Dendritic cell treated with granulocyte-macrophage colony-stimulating factor and Interleukin-4, amounts not matched to agents 40 ng/mL and 50 ng/mL, for 4 days (primary cell): Measurements from ENCODE around the gene SCTR.

Source experiments
- H3K27ac Mint-ChIP-seq: one replicate; pipeline ENCODE4 v1.8.0; 2022; ENCODE audit warnings: mild to moderate bottlenecking, mixed read lengths
- H3K27me3 Mint-ChIP-seq: one replicate; pipeline ENCODE4 v1.8.0; 2022; ENCODE audit warnings: mild to moderate bottlenecking, mixed read lengths
- H3K36me3 Mint-ChIP-seq: one replicate; pipeline ENCODE4 v1.8.0; 2022; ENCODE audit warnings: low read depth, mixed read lengths
- H3K4me1 Mint-ChIP-seq: one replicate; pipeline ENCODE4 v1.8.0; 2022; ENCODE audit warnings: low read depth, mixed read lengths
- H3K4me3 Mint-ChIP-seq: one replicate; pipeline ENCODE4 v1.8.0; 2022; ENCODE audit warnings: mild to moderate bottlenecking, moderate library complexity, mixed read lengths
- H3K9me3 Mint-ChIP-seq: one replicate; pipeline ENCODE4 v1.8.0; 2022; ENCODE audit warnings: mixed read lengths
- intact Hi-C: fragments of 100-400 bp; cut with micrococcal nuclease; formaldehyde crosslinking; loops from one replicate; pipeline ENCODE4 v1.15.0; 2022

Gene SCTR

DNA sequence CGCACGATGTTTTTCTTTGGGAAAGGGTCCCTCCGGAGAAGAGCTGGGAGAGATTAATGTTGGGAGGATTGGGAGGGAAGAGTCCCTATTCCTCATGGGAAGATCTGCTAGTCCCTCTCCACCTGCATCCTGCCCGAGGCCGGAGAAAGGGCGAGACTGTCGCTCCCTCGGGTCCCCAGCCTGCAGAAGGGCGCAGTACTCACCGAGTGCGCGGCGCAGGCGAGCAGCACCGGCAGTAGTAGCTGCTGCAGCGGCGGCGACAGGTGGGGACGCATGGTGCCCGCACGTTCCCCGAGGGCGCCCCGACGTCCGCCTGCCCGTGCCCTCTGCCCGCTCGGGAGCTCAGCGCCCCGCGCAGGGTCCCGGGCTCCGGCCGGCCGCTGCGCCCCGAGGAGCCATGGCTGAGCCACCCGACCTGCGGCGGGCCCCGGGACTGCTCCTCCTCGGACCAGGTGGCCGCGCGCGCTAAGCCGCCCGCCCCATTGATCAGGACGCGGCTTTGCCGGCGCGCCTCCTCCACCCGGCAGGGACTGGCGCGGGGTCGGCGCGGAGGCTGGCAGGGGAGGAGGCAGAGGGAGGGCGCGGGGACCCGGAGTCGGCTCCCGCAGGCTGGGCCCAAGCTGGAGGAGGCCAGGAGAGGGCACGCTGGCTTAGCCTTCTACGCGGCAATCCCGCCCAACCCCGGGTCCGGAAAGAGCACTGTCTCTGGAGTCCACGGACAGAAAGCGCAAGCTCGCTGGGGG is at the start of gene SCTR:
Gene SCTR (minus strand): TSS at position 532 of the 743 bp plus-strand sequence. CDS start 257 bp downstream, at position 275.
- Mint-ChIP-seq H3K27ac (no peak within 1 kb of the TSS), H3K4me1 (no peaks in the 10 kb centered on the region), H3K9me3 (no peaks in the 10 kb centered on the region), H3K36me3 (no peaks in the 10 kb centered on the region), H3K27me3 (peaks cover 54% of the 10 kb centered on the region), H3K4me3 (no peak within 1 kb of the TSS)
- intact Hi-C loops, result loop anchor here (10.0 kb wide), 1 partner anchor 131 kb away; no protein-coding TSS in a partner anchor

DNA sequence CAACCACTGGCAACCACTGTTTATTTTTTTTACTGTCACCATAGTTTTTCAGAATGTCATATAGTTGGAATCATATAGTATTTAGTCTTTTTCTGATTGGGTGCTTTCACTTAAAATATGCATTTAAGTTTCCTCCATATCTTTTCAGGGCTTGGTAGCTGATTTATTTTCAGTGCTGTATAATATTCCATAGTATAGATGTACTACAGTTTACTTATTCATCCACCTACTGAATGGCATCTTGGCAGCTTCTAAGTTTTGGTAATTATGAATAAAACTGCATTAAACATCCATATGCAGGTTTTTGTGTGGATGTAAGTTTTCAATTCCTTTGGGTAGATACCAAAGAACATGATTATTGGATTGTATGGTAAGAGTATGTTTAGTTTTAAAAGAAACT is 43.0 kb upstream of the SCTR start:
- no peaks in the 10 kb centered on the region for H3K36me3 Mint-ChIP-seq
- no peak overlapping the region for H3K27ac Mint-ChIP-seq
- H3K9me3 Mint-ChIP-seq, result no peaks in the 10 kb centered on the region
- no peaks in the 10 kb centered on the region for H3K27me3 Mint-ChIP-seq
- H3K4me1 Mint-ChIP-seq, result peaks cover 5% of the 10 kb centered on the region
- intact Hi-C loops, result no loop called here
- H3K4me3 Mint-ChIP-seq, result no peak overlapping the region

DNA sequence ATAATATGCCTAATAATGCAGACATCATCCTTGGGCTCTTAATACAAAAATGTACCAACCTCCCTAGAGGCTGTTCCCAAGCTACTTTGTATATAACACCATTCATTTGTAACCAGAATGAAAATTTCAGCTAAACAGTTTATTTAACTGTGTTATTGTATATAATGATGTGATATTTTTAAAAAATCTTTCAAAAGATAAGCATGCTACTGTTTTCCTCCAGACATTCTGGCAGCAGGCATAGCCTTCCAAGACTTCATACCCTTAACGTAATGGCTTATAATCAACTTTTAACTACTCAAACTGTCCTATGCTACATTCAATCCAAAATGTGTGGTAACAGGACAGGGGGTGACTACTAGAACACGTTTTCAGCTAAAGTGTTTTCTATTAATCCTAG is 41.2 kb upstream of the SCTR start:
- no peaks in the 10 kb centered on the region for H3K9me3 Mint-ChIP-seq
- no peak overlapping the region for H3K4me3 Mint-ChIP-seq
- intact Hi-C loops, result no loop called here
- H3K27me3 Mint-ChIP-seq, result no peaks in the 10 kb centered on the region
- H3K36me3 Mint-ChIP-seq, result no peaks in the 10 kb centered on the region
- H3K27ac Mint-ChIP-seq, result no peak overlapping the region
- H3K4me1 Mint-ChIP-seq, result peaks cover 5% of the 10 kb centered on the region

DNA sequence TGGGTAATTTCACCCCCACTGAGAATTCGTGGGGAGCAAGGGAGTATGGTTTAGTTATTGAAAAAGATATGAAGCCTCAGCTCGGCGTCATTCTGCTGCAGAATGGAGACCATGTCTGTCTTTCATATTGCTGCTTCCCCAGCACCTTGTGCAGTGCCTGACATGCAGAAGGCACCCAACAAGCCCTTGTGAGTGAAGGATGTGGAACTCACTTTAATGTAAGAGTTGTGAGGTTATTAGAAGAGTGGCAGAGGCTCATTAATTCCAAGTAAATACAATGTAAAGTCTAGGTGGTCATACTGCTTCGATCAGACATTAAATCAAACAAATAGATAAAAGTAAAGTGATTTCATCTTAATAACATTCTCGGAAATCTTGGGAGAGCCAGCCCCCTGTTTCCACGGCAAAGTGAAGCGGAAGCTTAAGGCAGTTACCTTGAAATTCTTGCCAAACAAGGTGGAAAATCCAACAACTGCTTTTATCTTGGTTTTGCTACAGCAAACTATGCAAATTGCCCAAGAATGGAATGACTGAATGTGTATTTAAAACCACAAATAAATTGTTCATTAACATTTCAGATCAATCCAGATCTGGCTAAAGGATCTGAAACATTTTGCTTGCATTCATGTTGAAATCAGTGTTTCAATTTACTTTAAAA is 29.5 kb upstream of the SCTR start:
- Mint-ChIP-seq H3K4me3 (no peak overlapping the region), H3K36me3 (no peaks in the 10 kb centered on the region), H3K27me3 (peaks cover 8% of the 10 kb centered on the region), H3K4me1 (no peaks in the 10 kb centered on the region), H3K27ac (no peak overlapping the region), H3K9me3 (no peaks in the 10 kb centered on the region)
- intact Hi-C loops, result no loop called here

DNA sequence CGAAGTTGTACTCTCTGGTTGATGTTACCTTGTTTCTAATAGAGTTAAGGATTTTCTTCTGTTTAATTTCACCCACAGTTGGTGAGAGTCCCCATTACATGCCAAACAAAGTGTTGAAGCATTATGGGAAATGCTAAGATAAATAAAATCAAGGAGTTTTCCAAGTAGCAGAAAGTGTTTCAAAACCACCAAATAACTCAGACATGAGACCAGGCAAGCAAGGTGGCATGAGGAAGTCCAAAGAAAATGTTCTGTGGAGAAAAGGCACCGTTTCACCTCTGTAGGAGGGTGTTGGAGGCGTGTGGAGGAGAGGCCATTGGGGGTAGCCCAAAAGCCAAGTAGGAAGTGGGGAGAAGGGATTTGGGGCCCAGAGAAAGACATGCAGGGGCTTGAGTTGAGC is 28.6 kb upstream of the SCTR start:
- Mint-ChIP-seq H3K27ac (no peak overlapping the region), H3K4me1 (no peaks in the 10 kb centered on the region), H3K36me3 (no peaks in the 10 kb centered on the region), H3K27me3 (peaks cover 8% of the 10 kb centered on the region), H3K9me3 (no peaks in the 10 kb centered on the region), H3K4me3 (no peak overlapping the region)
- intact Hi-C loops, result no loop called here

DNA sequence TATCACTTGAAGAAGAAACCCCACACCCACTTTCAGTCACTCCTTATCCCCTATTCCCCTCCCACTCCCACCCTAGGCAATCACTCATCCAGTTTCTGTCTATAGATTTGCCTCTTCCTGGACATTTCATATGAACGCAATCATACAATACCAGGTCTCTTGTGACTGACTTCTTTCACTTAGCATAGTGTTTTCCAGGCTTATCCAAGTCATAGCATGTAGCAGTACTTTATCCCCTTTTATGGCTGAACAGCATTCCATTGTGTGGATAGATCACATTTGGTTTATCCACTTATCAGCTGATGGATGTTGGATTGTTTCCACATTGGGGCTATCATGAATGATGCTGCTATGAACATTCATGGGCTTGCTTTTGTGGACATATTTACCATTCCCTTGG is 26.6 kb upstream of the SCTR start:
- Mint-ChIP-seq H3K4me3 (no peak overlapping the region), H3K9me3 (no peaks in the 10 kb centered on the region), H3K4me1 (no peaks in the 10 kb centered on the region), H3K27ac (no peak overlapping the region), H3K27me3 (peaks cover 21% of the 10 kb centered on the region), H3K36me3 (no peaks in the 10 kb centered on the region)
- intact Hi-C loops, result no loop called here

DNA sequence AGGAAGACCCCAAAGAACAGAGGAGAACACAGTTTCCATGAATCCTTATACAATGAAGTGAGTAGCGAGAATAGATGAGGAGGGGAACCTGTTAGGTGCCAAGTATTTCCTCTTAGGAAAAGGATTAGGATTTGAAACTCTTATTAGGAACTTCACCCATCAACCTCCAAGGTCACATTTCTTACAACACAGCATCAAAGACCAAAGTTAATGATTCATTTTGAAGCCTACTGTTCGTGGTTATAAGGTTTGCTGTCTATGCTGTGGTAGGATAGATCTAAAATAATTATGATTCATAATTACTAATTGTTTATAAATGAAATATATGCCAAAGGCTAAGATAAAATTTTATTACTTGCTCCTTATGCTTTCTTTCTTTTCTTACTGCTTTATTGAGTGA is 26.1 kb upstream of the SCTR start:
- Mint-ChIP-seq H3K4me3 (no peak overlapping the region), H3K27ac (no peak overlapping the region), H3K36me3 (no peaks in the 10 kb centered on the region), H3K27me3 (peaks cover 26% of the 10 kb centered on the region), H3K9me3 (no peaks in the 10 kb centered on the region), H3K4me1 (no peaks in the 10 kb centered on the region)
- intact Hi-C loops, result no loop called here

DNA sequence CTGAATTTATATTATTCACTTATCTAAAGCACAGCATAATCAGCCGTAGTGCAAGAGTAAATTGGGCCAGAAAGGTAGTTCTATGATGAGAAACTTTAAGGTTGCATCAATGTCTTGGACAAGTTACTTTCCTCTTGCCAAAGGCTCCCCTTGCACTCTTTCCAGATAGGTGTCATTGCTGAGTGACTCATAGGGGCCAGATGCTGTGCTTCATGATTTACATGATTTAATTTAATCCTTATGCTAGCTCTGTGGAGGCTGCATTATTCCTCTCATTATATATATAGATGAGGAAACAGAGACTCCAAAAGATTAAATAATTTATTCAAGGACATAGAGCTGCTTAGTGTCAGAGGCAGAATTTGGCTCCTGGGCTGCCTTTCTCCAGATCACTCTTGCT is 25.0 kb upstream of the SCTR start:
- no peaks in the 10 kb centered on the region for H3K9me3 Mint-ChIP-seq
- H3K27ac Mint-ChIP-seq, result no peak overlapping the region
- intact Hi-C loops, result no loop called here
- H3K4me1 Mint-ChIP-seq, result peaks cover 6% of the 10 kb centered on the region
- no peak overlapping the region for H3K4me3 Mint-ChIP-seq
- H3K36me3 Mint-ChIP-seq, result no peaks in the 10 kb centered on the region
- H3K27me3 Mint-ChIP-seq, result peaks cover 32% of the 10 kb centered on the region

DNA sequence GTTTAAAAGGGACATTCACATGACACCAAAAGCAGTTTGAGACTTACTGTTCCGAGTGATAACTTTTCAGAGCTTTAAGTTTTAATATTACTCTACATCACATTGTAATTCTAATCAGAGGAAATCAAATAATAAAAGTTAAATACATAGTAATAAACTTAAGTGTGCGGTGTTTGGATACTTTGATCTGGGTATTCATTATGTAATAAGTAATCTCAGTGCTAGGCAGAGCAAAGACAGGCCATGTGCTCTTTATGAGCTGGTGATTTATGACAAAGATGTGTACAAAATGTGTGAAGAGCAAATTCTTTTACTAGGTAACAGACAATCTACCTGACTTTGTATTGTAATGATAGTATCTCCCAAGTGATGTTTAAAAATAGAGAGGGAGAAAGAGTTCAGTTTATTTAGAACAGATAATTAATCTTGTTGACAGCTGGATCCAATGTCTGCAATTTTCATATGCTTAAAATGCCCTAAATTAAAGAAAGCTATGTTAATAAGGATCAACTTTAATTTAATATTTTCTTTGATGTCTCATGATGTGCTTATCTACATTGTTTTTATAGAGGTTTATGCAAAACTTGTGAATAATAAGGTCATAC is 24.3 kb upstream of the SCTR start:
- intact Hi-C loops, result no loop called here
- Mint-ChIP-seq H3K4me3 (no peak overlapping the region), H3K36me3 (no peaks in the 10 kb centered on the region), H3K9me3 (no peaks in the 10 kb centered on the region), H3K27ac (no peak overlapping the region), H3K27me3 (peaks cover 37% of the 10 kb centered on the region), H3K4me1 (peaks cover 6% of the 10 kb centered on the region)

DNA sequence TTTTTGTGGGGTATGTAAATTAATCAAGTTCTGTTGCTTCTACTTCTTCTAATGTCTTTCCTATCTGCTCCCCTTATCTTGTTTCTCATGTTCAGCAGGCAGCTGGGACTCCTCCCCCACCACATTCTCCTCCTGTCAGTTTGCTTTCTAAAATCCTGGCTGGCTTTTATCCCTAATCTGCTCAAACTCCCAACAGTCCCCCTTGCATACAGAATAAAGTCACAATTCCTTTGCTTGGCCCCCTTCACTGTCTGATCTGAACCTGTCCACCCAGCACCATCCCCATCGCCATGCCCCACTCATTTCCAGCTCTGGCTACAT is 22.1 kb upstream of the SCTR start:
- H3K36me3 Mint-ChIP-seq, result no peaks in the 10 kb centered on the region
- H3K27me3 Mint-ChIP-seq, result peaks cover 56% of the 10 kb centered on the region
- peaks cover 6% of the 10 kb centered on the region for H3K4me1 Mint-ChIP-seq
- H3K9me3 Mint-ChIP-seq, result no peaks in the 10 kb centered on the region
- intact Hi-C loops, result no loop called here
- H3K4me3 Mint-ChIP-seq, result no peak overlapping the region
- H3K27ac Mint-ChIP-seq, result no peak overlapping the region

DNA sequence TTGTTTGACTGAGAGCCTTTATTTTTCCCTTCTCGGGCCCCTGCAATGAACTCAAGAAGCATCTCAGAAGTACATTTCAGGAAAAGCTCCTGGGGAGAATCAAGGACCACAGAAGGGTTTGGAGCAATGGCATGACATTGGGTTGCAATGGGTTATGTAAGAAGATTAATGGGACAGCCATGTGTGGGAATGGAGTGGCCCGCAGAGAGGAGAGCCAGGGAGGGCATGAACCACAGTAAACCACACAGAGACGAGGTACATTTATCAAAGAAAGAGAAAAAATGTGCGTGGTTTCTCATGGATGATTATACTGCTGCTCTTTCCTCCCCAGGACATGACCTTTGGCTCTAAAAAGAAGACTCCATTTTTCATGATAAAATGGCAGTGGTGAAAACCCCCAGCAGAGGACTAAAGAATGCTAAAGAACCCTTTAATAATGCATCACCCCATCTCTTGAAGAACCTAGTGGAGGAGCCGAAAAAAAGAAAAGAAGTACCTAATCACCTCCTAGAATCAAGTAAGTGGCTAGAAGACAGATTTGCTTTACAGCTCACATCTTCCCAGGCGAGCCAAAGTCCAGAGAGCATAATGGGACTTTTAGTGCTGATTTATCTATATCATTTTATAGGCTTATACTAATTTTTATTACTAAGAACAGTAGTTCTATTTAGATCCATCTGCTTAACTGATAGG is 21.6 kb upstream of the SCTR start:
- peaks cover 58% of the 10 kb centered on the region for H3K27me3 Mint-ChIP-seq
- H3K4me1 Mint-ChIP-seq, result peaks cover 6% of the 10 kb centered on the region
- intact Hi-C loops, result no loop called here
- no peaks in the 10 kb centered on the region for H3K36me3 Mint-ChIP-seq
- no peak overlapping the region for H3K4me3 Mint-ChIP-seq
- no peaks in the 10 kb centered on the region for H3K9me3 Mint-ChIP-seq
- no peak overlapping the region for H3K27ac Mint-ChIP-seq

DNA sequence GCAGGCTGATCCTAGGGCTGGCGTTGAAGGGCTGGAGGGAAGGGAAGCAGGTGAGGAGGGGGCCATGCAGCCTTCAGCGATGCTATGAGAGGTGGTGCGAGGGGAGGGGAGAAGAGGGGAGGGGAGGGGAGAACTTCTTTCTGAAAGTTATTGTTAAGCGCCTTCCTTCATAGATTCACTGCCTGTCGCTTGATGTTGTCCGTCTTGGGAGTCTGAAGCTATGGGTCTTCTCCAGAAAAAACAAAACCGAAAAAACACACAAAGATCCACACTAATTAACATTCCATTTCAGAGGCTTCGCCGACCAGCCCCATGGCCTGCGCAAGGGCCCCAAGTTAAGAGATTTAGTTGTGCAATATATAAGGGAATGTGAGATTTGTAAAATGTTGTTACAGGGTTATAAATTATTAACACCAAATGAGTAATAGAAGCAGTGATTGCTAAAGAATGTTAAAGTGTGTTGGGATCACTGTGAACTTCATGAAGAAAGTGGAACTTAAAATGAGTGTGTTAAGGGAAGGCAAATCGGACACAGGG is 20.7 kb upstream of the SCTR start:
- intact Hi-C loops, result no loop called here
- Mint-ChIP-seq H3K4me3 (peak overlapping the region; percentile 71), H3K4me1 (peaks cover 6% of the 10 kb centered on the region), H3K36me3 (no peaks in the 10 kb centered on the region), H3K27me3 (peaks cover 60% of the 10 kb centered on the region), H3K27ac (no peak overlapping the region), H3K9me3 (no peaks in the 10 kb centered on the region)

DNA sequence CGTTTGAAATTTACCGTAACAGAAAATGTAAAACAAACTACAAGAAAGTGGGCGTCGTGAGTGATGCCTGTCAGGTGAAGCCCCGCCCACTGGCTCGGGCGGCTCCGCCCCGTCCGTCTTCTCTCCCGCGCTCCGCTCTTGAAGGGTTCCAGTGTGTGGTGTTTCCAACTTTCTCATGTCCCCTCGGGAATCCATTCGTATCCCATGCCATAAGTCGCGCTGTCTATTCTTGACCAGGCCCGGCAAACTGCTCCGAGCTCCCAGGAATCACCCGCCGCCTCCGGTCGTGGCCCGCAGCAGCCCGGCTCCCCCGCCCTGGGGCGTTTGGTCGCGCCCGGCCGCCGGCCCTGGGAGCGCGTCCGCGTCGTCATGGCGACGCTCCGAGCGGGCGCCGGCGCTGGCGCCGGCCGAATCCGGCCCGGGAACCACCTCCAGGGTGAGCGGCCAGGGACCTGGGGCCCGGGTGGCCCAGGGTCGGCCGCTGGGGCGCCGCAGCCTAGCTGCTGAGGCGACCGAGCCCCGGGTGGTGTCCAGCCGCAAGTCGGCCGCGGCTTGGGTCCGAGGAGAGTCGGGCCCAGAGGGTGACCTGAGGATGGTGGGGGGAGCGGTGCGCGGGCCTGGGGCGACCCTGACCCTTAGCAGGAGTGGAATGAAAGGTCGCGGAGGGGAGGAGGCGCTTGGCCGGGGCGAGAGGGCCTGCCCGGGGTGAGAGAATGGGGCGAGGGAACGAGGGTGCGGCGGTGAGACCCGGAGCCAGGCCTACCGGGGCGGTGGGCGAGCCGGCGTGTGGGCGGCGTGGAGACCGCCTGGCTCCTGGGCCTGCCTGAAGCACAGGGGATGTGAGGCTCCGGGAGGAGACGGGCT is 20.0 kb upstream of the SCTR start, which contains the start of gene CFAP221:
Gene CFAP221 (plus strand): TSS at position 375 of the 864 bp plus-strand sequence. CDS start 1,683 bp downstream, outside the sequence.
- H3K27me3 Mint-ChIP-seq, result peaks cover 59% of the 10 kb centered on the region
- intact Hi-C loops, result no loop called here
- peak within 1 kb of the TSS; percentile 71 for H3K4me3 Mint-ChIP-seq
- no peak within 1 kb of the TSS for H3K27ac Mint-ChIP-seq
- H3K4me1 Mint-ChIP-seq, result peaks cover 6% of the 10 kb centered on the region
- H3K36me3 Mint-ChIP-seq, result no peaks in the 10 kb centered on the region
- no peaks in the 10 kb centered on the region for H3K9me3 Mint-ChIP-seq
